Stimulated activated naive CD8-positive, alpha-beta T cell treated with anti-CD3 and anti-CD28 coated beads, Interleukin-15, amount 100 ng/mL, for 72 hours (primary cell): ENCODE measurements around the gene WDR27.
A peak's percentile ranks its signal among the peaks of the same experiment; 100 is the strongest.
"Not testable (repeated sequence)": the region's sequence is repeated elsewhere in the genome, so short reads cannot be mapped to it uniquely, and the experiment has no call there.

Source experiments
- ATAC-seq: fragments of 150-1000 bp; cut with Tn5 transposase; 2 replicates; pipeline ENCODE4 v1.10.0; 2021; ENCODE audit warnings: mild to moderate bottlenecking, moderate library complexity
- DNase-seq, 2 donors: peaks; one replicate each; pipeline ENCODE4 v3.0.0; 2021 to 2022
- H3K27ac Mint-ChIP-seq, 2 donors: one replicate each; pipeline ENCODE4 v1.8.0; 2022; ENCODE audit warnings: mild to moderate bottlenecking in 2 of 2, mixed read lengths in 2 of 2, moderate library complexity in 2 of 2
- H3K27me3 Mint-ChIP-seq: one replicate; pipeline ENCODE4 v1.8.0; 2022; ENCODE audit warnings: mixed read lengths
- H3K4me1 Mint-ChIP-seq: one replicate; pipeline ENCODE4 v1.8.0; 2022; ENCODE audit warnings: mild to moderate bottlenecking, mixed read lengths
- H3K4me3 Mint-ChIP-seq, 2 donors: one replicate each; pipeline ENCODE4 v1.8.0; 2022; ENCODE audit warnings: mild to moderate bottlenecking in 2 of 2, mixed read lengths in 2 of 2, moderate library complexity in 1 of 2
- H3K9me3 Mint-ChIP-seq, 2 donors: one replicate each; pipeline ENCODE4 v1.8.0; 2022; ENCODE audit warnings: mixed read lengths in 2 of 2

WDR27 gene

DNA sequence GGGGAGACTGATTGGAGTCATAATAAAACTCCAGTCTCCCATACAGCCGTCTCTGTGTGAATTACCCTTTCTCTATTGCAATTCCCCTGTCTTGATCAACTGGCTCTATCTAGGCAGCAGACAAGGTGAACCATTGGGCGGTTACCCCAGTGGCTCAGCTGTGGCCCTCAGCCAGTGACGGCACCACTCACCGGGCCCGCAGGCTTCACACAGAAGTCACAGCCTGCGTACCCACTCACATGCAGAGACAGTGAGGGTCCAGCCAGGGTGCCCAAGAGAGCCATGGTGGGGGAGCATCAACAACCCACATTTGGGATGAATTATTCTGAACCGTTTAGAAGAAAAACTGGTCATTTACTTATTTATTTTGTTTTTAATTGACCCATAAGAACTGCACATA is 78.5 kb downstream of the WDR27 start:
- Mint-ChIP-seq H3K9me3 (no peaks in the 10 kb centered on the region), H3K27me3 (no peaks in the 10 kb centered on the region), H3K4me3 (no peak overlapping the region), H3K27ac (no peak overlapping the region), H3K4me1 (no peaks in the 10 kb centered on the region)
- DNase-seq = no peak
- no peak for ATAC-seq

- Mint-ChIP-seq H3K9me3 (no peaks in the 10 kb centered on the region), H3K4me3 (no peak overlapping the region), H3K4me1 (no peaks in the 10 kb centered on the region), H3K27me3 (no peaks in the 10 kb centered on the region), H3K27ac (no peak overlapping the region)
- DNase-seq (no peak), ATAC-seq (no peak)
Measured at GRCh38 chr6:169622618-169623017, 79.2 kb downstream of the WDR27 start.

DNA sequence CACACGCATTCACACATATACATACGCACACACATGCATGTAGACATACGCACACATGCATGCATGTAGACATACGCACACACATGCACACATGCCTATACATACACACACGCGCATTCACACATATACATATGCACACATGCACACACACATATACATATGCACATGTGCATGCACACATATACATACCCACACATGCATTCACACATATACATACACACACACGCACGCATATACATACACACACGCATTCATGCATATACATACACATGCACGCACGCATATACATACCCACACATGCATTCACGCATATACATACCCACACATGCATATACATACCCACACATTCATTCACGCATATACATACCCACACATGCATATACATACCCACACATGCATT is 80.5 kb downstream of the WDR27 start:
- H3K4me1 Mint-ChIP-seq = no peaks in the 10 kb centered on the region
- H3K9me3 Mint-ChIP-seq = peaks cover 7 to 9% of the 10 kb centered on the region in 2 donors
- no peaks in the 10 kb centered on the region for H3K27me3 Mint-ChIP-seq
- no peak overlapping the region for H3K27ac Mint-ChIP-seq
- H3K4me3 Mint-ChIP-seq = no peak overlapping the region
- DNase-seq (no peak), ATAC-seq (no peak)

DNA sequence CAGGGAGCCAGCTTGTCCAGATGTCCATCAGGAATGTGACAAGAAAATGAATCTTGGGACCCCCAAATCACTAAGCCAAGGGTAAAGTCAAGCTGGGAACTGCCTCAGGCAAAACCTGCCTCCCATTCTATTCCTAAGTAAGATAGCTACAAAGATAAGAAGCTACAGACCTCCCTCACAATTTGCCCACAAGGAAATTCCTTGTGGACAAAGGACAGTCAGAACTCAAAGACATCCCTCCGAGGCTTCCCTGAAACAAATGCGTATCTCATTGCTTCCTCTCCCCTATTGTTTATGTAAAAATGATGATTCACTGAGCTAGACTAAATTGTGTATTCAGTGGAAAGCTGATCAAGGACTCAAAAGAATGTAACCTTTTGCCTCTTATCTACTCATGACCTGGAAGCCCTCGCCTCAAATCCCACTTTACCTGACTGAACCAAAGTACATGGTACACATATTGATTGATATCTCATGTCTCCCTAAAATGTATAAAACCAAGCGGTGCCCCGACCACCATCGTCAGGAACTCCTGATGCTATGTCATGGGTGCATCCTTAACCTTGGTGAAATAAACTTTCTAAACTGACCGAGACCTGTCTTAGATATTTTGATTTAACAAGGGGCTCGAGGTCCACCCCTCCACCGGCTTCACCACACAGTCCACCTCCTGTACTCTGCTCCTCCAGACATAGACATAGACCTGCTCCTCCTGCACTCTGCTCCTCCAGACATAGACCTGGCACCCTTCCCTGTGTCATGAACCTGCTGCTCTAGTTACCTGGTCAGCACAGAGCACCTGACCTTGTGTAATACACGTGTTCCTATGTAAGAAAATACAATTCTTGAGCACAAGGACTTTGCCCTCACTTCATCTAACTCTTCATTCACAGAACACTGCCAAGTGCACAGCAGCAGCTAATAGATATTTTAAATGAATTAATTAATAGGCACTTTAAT is 81.4 kb downstream of the WDR27 start:
- no peaks in the 10 kb centered on the region for H3K27me3 Mint-ChIP-seq
- ATAC-seq (no peak), DNase-seq (no peak)
- H3K4me1 Mint-ChIP-seq = no peaks in the 10 kb centered on the region
- H3K9me3 Mint-ChIP-seq = peaks cover 13 to 14% of the 10 kb centered on the region in 2 donors
- no peak overlapping the region for H3K4me3 Mint-ChIP-seq
- H3K27ac Mint-ChIP-seq = no peak overlapping the region

DNA sequence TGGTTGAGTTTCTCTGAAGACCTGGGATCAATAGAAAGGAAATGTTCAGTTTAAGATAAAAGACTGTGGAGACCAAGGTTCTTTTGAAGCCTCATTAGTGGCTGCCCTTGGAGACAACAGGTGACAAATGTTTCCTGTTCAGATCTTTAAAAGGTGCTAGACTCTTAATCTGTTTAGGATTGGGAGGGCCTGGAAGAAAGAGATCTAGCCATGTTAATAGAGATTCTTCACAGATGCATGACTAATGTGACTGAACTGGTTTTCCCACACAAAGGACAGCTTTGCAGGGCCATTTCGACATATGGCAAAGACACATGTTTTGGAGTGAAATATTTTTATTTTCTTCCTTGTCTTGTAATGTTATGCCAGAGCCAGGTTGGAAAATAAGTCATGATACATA is 82.2 kb downstream of the WDR27 start:
- no peak for ATAC-seq
- no peak for DNase-seq
- Mint-ChIP-seq H3K4me3 (no peak overlapping the region), H3K4me1 (no peaks in the 10 kb centered on the region), H3K9me3 (peaks cover 13 to 16% of the 10 kb centered on the region in 2 donors), H3K27me3 (no peaks in the 10 kb centered on the region), H3K27ac (no peak overlapping the region)

DNA sequence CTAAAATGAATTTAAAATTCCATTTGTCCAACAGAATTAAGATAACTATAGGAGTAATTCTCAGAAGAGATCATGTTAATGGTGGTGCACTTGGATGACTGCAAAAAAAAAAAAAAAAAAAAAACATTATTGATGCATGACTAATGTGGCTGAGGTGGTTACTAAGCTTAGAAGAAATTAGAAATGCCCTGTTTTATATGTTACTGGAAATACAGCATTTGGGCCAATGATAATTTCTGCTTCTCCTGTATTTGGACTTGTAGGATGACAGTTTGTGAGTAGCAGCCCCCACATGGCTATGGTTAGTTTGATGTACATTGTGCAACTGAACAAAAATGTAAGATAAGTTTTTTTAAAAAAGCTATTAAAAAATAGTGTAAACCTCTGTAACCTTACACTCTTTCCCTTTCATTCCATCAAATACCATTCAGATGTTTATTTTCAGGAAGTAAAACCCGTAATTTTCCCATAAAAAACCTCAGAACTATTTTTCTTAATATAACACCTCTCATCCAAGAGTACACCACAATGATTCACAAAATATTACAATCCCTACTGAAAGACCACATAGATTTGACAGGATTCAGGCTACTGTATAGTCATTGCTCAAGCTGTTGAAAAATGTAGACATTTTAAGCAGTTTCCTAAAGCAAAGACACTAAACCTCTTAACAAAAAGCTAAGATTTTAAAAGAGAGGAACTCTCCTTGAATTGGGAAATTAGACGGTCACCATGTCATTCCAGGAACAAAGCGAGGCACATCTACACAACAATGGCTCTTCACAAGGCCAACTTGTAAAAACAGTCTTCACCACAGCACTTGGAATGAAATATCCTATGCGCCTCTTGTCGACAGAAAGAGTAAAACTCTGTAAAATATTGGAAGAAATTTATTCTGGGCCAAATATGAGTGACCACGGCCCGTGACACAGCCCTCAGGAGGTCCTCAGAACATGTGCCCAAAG is 83.0 kb downstream of the WDR27 start:
- H3K9me3 Mint-ChIP-seq = peaks cover 13 to 16% of the 10 kb centered on the region in 2 donors
- ATAC-seq (no peak), DNase-seq (no peak)
- no peak overlapping the region for H3K27ac Mint-ChIP-seq
- no peak overlapping the region for H3K4me3 Mint-ChIP-seq
- no peaks in the 10 kb centered on the region for H3K27me3 Mint-ChIP-seq
- no peaks in the 10 kb centered on the region for H3K4me1 Mint-ChIP-seq

DNA sequence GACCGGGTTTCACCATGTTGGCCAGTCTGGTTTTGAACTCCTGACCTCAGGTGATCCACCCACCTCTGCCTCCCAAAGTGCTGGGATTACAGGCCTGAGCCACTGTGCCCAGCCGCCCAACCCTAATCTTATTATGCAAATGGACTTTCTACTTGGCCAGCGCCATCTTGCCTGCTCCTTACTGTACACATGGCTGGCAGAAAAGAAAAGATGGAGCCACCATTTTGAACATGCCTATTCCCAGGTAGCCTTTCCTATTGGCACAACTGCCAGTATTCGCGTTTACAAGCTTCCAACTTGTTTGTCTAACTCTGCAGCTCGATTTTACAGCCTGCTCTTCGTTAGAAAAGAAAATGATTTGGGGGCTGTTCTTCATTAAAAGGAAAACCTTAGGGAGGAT is 84.3 kb downstream of the WDR27 start:
- Mint-ChIP-seq H3K4me1 (no peaks in the 10 kb centered on the region), H3K27me3 (no peaks in the 10 kb centered on the region), H3K27ac (no peak overlapping the region), H3K9me3 (peaks cover 13 to 16% of the 10 kb centered on the region in 2 donors), H3K4me3 (no peak overlapping the region)
- ATAC-seq (no peak), DNase-seq (no peak)

- not testable (repeated sequence) for DNase-seq, H3K4me3 Mint-ChIP-seq, H3K27ac Mint-ChIP-seq, H3K4me1 Mint-ChIP-seq, H3K27me3 Mint-ChIP-seq, ATAC-seq, H3K9me3 Mint-ChIP-seq
Measured at GRCh38 chr6:169608609-169609008, 93.2 kb downstream of the WDR27 start.

DNA sequence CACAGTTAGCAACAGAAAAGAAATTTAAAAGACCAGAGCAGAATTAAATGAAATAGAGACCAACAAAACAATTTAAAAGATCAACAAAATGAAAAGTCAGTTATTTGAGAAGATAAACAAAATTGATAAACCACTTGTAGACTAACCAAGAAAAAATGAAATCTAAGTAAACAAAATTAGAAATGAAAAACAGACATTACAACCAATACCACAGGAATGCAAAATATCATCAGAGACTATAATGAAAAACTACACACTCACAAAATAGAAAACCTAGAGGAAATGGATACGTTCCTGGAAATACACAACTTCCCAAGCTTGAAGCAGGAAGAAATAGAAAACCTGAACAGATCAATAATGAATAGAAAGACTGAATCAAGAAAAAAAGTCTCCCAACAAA is 97.8 kb downstream of the WDR27 start:
- H3K4me1 Mint-ChIP-seq = no peaks in the 10 kb centered on the region
- no peak overlapping the region for H3K4me3 Mint-ChIP-seq

GRCh38 chr6:169601129-169601528 is 100.7 kb downstream of the WDR27 start:
- H3K9me3 Mint-ChIP-seq = peaks cover 13 to 15% of the 10 kb centered on the region in 2 donors
- H3K27ac Mint-ChIP-seq, H3K4me1 Mint-ChIP-seq, H3K27me3 Mint-ChIP-seq, H3K4me3 Mint-ChIP-seq, DNase-seq, ATAC-seq: not testable (repeated sequence)

More for the DNA sequence above, 97.8 kb downstream of the WDR27 start:
- no peak for ATAC-seq
- Mint-ChIP-seq H3K9me3 (no peaks in the 10 kb centered on the region), H3K27me3 (no peaks in the 10 kb centered on the region), H3K27ac (no peak overlapping the region)
- no peak for DNase-seq

GRCh38 chr6:169592558-169592957 is 109.3 kb downstream of the WDR27 start:
- no peak overlapping the region for H3K27ac Mint-ChIP-seq
- peaks cover 4% of the 10 kb centered on the region for H3K27me3 Mint-ChIP-seq
- DNase-seq (no peak), ATAC-seq (no peak)
- H3K4me3 Mint-ChIP-seq = no peak overlapping the region
- H3K4me1 Mint-ChIP-seq = peaks cover 28% of the 10 kb centered on the region
- peaks cover 9 to 11% of the 10 kb centered on the region in 2 donors for H3K9me3 Mint-ChIP-seq

GRCh38 chr6:169591616-169592015 is 110.2 kb downstream of the WDR27 start:
- peaks cover 28% of the 10 kb centered on the region for H3K4me1 Mint-ChIP-seq
- no peak overlapping the region for H3K4me3 Mint-ChIP-seq
- peaks cover 0 to 4% of the 10 kb centered on the region in 2 donors for H3K9me3 Mint-ChIP-seq
- ATAC-seq (no peak), DNase-seq (no peak)
- peaks cover 8% of the 10 kb centered on the region for H3K27me3 Mint-ChIP-seq
- no peak overlapping the region for H3K27ac Mint-ChIP-seq

GRCh38 chr6:169590376-169590939 is 111.4 kb downstream of the WDR27 start:
- Mint-ChIP-seq H3K9me3 (no peaks in the 10 kb centered on the region), H3K4me3 (peak overlapping the region in 1 of 2 donors; percentile 66), H3K27me3 (peaks cover 8% of the 10 kb centered on the region), H3K27ac (no peak overlapping the region), H3K4me1 (peaks cover 28% of the 10 kb centered on the region)
- ATAC-seq = no peak
- no peak for DNase-seq

- peaks cover 8% of the 10 kb centered on the region for H3K27me3 Mint-ChIP-seq
- H3K4me3 Mint-ChIP-seq = peak overlapping the region; percentile 53 to 66
- H3K4me1 Mint-ChIP-seq = peaks cover 28% of the 10 kb centered on the region
- no peaks in the 10 kb centered on the region for H3K9me3 Mint-ChIP-seq
- DNase-seq = peak; percentile 23 to 46
- peak; percentile 99 for ATAC-seq
- H3K27ac Mint-ChIP-seq = peak overlapping the region in 1 of 2 donors; percentile 21
Measured at GRCh38 chr6:169589699-169590257, 112.1 kb downstream of the WDR27 start.

- peaks cover 31% of the 10 kb centered on the region for H3K4me1 Mint-ChIP-seq
- H3K27ac Mint-ChIP-seq = peak overlapping the region in 1 of 2 donors; percentile 17
- H3K9me3 Mint-ChIP-seq = no peaks in the 10 kb centered on the region
- DNase-seq = peak; percentile 20 to 58
- H3K27me3 Mint-ChIP-seq = peaks cover 8% of the 10 kb centered on the region
- peak overlapping the region; percentile 53 to 66 for H3K4me3 Mint-ChIP-seq
- peak; percentile 85 for ATAC-seq
Measured at GRCh38 chr6:169589293-169589692, 112.5 kb downstream of the WDR27 start.
